CD4-positive, CD25-positive, alpha-beta regulatory T cell (primary cell): ENCODE results near the gene SYNPO2L. TPM values are rescaled to one million over a fixed set of nuclear protein-coding genes. Genes with fewer than 3 reads are reported as not detected.
A peak's percentile ranks its signal among the peaks of the same experiment; 100 is the strongest.

ENCODE experiments used
- ATAC-seq, 2 donors: fragments of 150-1000 bp; cut with Tn5 transposase; one replicate each; pipeline ENCODE4 v1.10.0; 2021; ENCODE audit warnings: low read depth in 2 of 2, moderate number of reproducible peaks in 2 of 2, moderate library complexity in 1 of 2
- DNase-seq, 3 donors: peaks; one replicate each; pipeline versions ENCODE4 v3.0.0 to v3.0.0-alpha.2; 2012 to 2022; ENCODE audit warnings: mixed read lengths in 1 of 3
- H3K27ac ChIP-seq: one replicate; pipeline ENCODE4 v1.7.0; 2013; ENCODE audit warnings: mild to moderate bottlenecking, low read length; ENCODE audit not compliant: insufficient read depth, poor library complexity, severe bottlenecking
- H3K27me3 ChIP-seq: one replicate; pipeline ENCODE4 v1.7.0; 2013; ENCODE audit warnings: low read length; ENCODE audit not compliant: control insufficient read depth, insufficient read depth
- H3K36me3 ChIP-seq: one replicate; pipeline ENCODE4 v1.7.0; 2013; ENCODE audit warnings: mild to moderate bottlenecking, low read length, moderate library complexity; ENCODE audit not compliant: control insufficient read depth, insufficient read depth
- H3K4me1 ChIP-seq: 2 replicates; pipeline ENCODE4 v1.7.0; 2013; ENCODE audit warnings: mild to moderate bottlenecking, low read length; ENCODE audit not compliant: insufficient read depth, control insufficient read depth, poor library complexity, severe bottlenecking
- H3K4me3 ChIP-seq: one replicate; pipeline ENCODE4 v1.7.0; 2013; ENCODE audit warnings: low read depth, mild to moderate bottlenecking, low read length, moderate library complexity
- H3K9me3 ChIP-seq, 2 experiments: 1 replicate in 1 of 2; 2 replicates in 1 of 2; pipeline ENCODE4 v1.7.0; 2013; ENCODE audit warnings: low read length in 2 of 2, mild to moderate bottlenecking in 1 of 2, moderate library complexity in 1 of 2; ENCODE audit not compliant: control insufficient read depth in 2 of 2
- H3K27ac Mint-ChIP-seq, 3 donors: one replicate each; pipeline ENCODE4 v1.8.0; 2020 to 2022; ENCODE audit warnings: mild to moderate bottlenecking in 3 of 3, mixed read lengths in 3 of 3, moderate library complexity in 2 of 3
- H3K27me3 Mint-ChIP-seq: one replicate; pipeline ENCODE4 v1.8.0; 2022; ENCODE audit warnings: mild to moderate bottlenecking, mixed read lengths
- H3K36me3 Mint-ChIP-seq: one replicate; pipeline ENCODE4 v1.8.0; 2020; ENCODE audit warnings: mixed read lengths
- H3K4me1 Mint-ChIP-seq, 4 donors: one replicate each; pipeline ENCODE4 v1.8.0; 2020 to 2022; ENCODE audit warnings: mixed read lengths in 4 of 4, mild to moderate bottlenecking in 1 of 4
- H3K4me3 Mint-ChIP-seq, 4 donors: one replicate each; pipeline ENCODE4 v1.8.0; 2020 to 2022; ENCODE audit warnings: mild to moderate bottlenecking in 4 of 4, mixed read lengths in 4 of 4, moderate library complexity in 3 of 4
- H3K9me3 Mint-ChIP-seq, 7 donors: one replicate each; pipeline ENCODE4 v1.8.0; 2020 to 2022; ENCODE audit warnings: mixed read lengths in 7 of 7, mild to moderate bottlenecking in 3 of 7, moderate library complexity in 2 of 7
- polyA plus RNA-seq, 4 donors: library from polyadenylated mRNA; unstranded; fragments of 300-500 nt; fragmentation: Illumina TruSeq; gene quantifications; one replicate each; pipeline ENCODE4 v1.2.3, GENCODE V29; 2021
- total RNA-seq: library from RNA; stranded (reverse); gene quantifications from one replicate; pipeline ENCODE4 v1.2.3, GENCODE V29; 2022

The SYNPO2L gene
- total and polyA plus RNA-seq, 5 donors from 2014 or later = not detected

DNA sequence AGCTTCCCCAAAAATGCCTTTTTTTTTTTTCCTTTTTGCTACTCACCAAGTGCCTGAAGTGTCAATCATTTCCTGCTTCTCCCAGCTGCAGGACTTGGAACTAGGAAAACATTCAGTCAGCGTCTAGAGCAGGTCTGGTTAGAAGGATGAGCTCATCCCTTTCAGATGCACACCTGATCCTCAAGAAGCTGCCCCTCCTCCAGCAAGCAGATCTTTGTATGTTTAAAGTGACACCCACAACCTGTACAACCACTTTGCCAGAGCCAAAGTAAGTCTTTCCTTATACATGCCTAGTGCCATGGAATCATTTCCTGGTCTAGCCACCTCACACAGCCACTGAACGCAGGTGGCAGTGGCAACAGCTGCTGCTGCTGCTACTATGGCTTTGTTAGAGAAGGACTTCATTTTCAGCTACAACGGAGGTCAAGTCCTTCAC lies 54.3 kb downstream of the SYNPO2L start:
- ATAC-seq = no peak
- H3K27ac Mint-ChIP-seq = peak overlapping the region in 1 of 3 donors; percentile 7
- H3K4me1 Mint-ChIP-seq = no peaks in the 10 kb centered on the region
- Histone ChIP-seq H3K4me3 (no peak overlapping the region), H3K27me3 (no peaks in the 10 kb centered on the region), H3K36me3 (no peaks in the 10 kb centered on the region), H3K27ac (no peak overlapping the region), H3K9me3 (no peaks in the 10 kb centered on the region), H3K4me1 (no peaks in the 10 kb centered on the region)
- no peak for DNase-seq
- H3K4me3 Mint-ChIP-seq = no peak overlapping the region
- no peaks in the 10 kb centered on the region for H3K36me3 Mint-ChIP-seq
- H3K9me3 Mint-ChIP-seq = no peaks in the 10 kb centered on the region
- no peaks in the 10 kb centered on the region for H3K27me3 Mint-ChIP-seq

DNA sequence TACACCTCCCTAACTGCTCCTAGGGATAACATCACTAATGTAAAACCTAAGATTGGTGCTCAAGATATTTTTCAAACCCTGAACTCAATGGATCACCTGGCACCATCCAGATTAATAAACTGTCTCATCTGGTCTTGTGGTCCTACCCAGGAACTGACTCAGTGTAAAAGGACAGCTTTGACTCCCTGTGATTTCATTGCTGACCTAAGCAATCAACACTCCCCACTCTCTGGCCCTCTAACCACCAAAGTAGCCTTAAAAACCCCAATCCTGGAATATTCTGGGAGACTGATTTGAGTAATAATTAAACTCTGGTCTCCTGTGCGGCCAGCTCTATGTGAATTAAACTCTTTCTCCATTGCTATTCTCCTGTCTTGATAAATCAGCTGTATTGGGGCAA lies 58.5 kb downstream of the SYNPO2L start:
- Histone ChIP-seq H3K36me3 (no peaks in the 10 kb centered on the region), H3K4me1 (no peaks in the 10 kb centered on the region), H3K27ac (no peak overlapping the region), H3K9me3 (no peaks in the 10 kb centered on the region), H3K4me3 (no peak overlapping the region), H3K27me3 (no peaks in the 10 kb centered on the region)
- Mint-ChIP-seq H3K36me3 (no peaks in the 10 kb centered on the region), H3K9me3 (no peaks in the 10 kb centered on the region), H3K27ac (no peak overlapping the region), H3K4me1 (peaks cover 0 to 6% (median 4%) of the 10 kb centered on the region in 4 donors), H3K27me3 (no peaks in the 10 kb centered on the region), H3K4me3 (no peak overlapping the region)
- ATAC-seq (no peak), DNase-seq (no peak)

Other genes starting within 250 kb of the SYNPO2L start
- gene ANXA7, start 242.0 kb downstream of the SYNPO2L start, total RNA-seq = 108 TPM
- gene ANXA7, start 242.0 kb downstream of the SYNPO2L start, polyA plus RNA-seq = 100 to 1,000 TPM; 233 to 325 (median 249) TPM
- 3.9 TPM for gene MSS51, start 222.5 kb downstream of the SYNPO2L start, total RNA-seq
- gene MSS51, start 222.5 kb downstream of the SYNPO2L start, polyA plus RNA-seq = under 1 TPM in 2 of 4 donors, not detected in 2; 0.13 to 0.14 TPM
- gene PPP3CB, start 160.0 kb downstream of the SYNPO2L start, total RNA-seq = 42.4 TPM
- 10 to 100 TPM; 10.8 to 18.0 (median 11.0) TPM for gene PPP3CB, start 160.0 kb downstream of the SYNPO2L start, polyA plus RNA-seq
- 4.2 TPM for gene USP54, start 64.7 kb downstream of the SYNPO2L start, total RNA-seq
- gene USP54, start 64.7 kb downstream of the SYNPO2L start, polyA plus RNA-seq = 1 to 10 TPM in 3 of 4 donors, under 1 TPM in 1; 0.84 to 1.5 (median 1.0) TPM
- not detected for gene MYOZ1, start 14.6 kb downstream of the SYNPO2L start, total RNA-seq
- gene MYOZ1, start 14.6 kb downstream of the SYNPO2L start, polyA plus RNA-seq = not detected
- 9.8 TPM for gene AGAP5, start 42.1 kb upstream of the SYNPO2L start, total RNA-seq
- under 1 TPM in 2 of 4 donors, not detected in 2; 0.07 to 0.18 TPM for gene AGAP5, start 42.1 kb upstream of the SYNPO2L start, polyA plus RNA-seq
- 78.2 TPM for gene SEC24C, start 88.3 kb upstream of the SYNPO2L start, total RNA-seq
- gene SEC24C, start 88.3 kb upstream of the SYNPO2L start, polyA plus RNA-seq = 10 to 100 TPM; 30.2 to 39.3 (median 36.9) TPM
- 6.3 TPM for gene CHCHD1, start 126.0 kb upstream of the SYNPO2L start, total RNA-seq
- gene CHCHD1, start 126.0 kb upstream of the SYNPO2L start, polyA plus RNA-seq = 10 to 100 TPM; 63.6 to 79.3 (median 70.0) TPM
- 95.5 TPM for gene ZSWIM8, start 129.6 kb upstream of the SYNPO2L start, total RNA-seq
- gene ZSWIM8, start 129.6 kb upstream of the SYNPO2L start, polyA plus RNA-seq = 10 to 100 TPM in 3 of 4 donors, 1 to 10 TPM in 1; 6.0 to 14.9 (median 11.8) TPM
- 74.4 TPM for gene NDST2, start 155.6 kb upstream of the SYNPO2L start, total RNA-seq
- 10 to 100 TPM; 20.6 to 28.5 (median 24.6) TPM for gene NDST2, start 155.6 kb upstream of the SYNPO2L start, polyA plus RNA-seq
- 58.8 TPM for gene CAMK2G, start 218.5 kb upstream of the SYNPO2L start, total RNA-seq
- gene CAMK2G, start 218.5 kb upstream of the SYNPO2L start, polyA plus RNA-seq = 1 to 10 TPM; 4.3 to 5.3 (median 4.7) TPM